ENCODE results near the gene PARD3B. TPM values are rescaled to one million over a fixed set of nuclear protein-coding genes. Genes with fewer than 3 reads are reported as not detected.

PARD3B gene
- total RNA-seq, 4 donors from 2014 or later: 27.8 to 39.3 (median 33.7) TPM

GRCh38 chr2:204634564-204634963 lies 89.3 kb downstream of the PARD3B start:
- no peak for TF ChIP-seq CTCF (IDR thresholded peaks at IDR 0.05)
- no peak for ATAC-seq (ENCODE audit: low FRiP score)
- no peak for DNase-seq (ENCODE audit: low spot score)

- no peak for DNase-seq (ENCODE audit: low spot score)
Observed at GRCh38 chr2:204635478-204635877, 90.2 kb downstream of the PARD3B start.

GRCh38 chr2:204638471-204639194 lies 93.4 kb downstream of the PARD3B start:
- no peak for TF ChIP-seq CTCF (IDR thresholded peaks at IDR 0.05)
- DNase-seq (ENCODE audit: low spot score): no peak
- no peak for ATAC-seq (ENCODE audit: low FRiP score)

More at GRCh38 chr2:204635478-204635877, 90.2 kb downstream of the PARD3B start:
- no peak for TF ChIP-seq CTCF (IDR thresholded peaks at IDR 0.05)
- ATAC-seq (ENCODE audit: low FRiP score): no peak

GRCh38 chr2:204643326-204643725 lies 98.1 kb downstream of the PARD3B start:
- TF ChIP-seq CTCF (IDR thresholded peaks at IDR 0.05): no peak
- ATAC-seq (ENCODE audit: low FRiP score) (no peak), DNase-seq (ENCODE audit: low spot score) (no peak)

GRCh38 chr2:204645018-204645773 lies 99.9 kb downstream of the PARD3B start:
- TF ChIP-seq CTCF (IDR thresholded peaks at IDR 0.05): no peak
- no peak for DNase-seq (ENCODE audit: low spot score)
- ATAC-seq (ENCODE audit: low FRiP score): peak; percentile 62

GRCh38 chr2:204647626-204648025 lies 102.4 kb downstream of the PARD3B start:
- no peak for ATAC-seq (ENCODE audit: low FRiP score)
- no peak for DNase-seq (ENCODE audit: low spot score)
- no peak for TF ChIP-seq CTCF (IDR thresholded peaks at IDR 0.05)

All from omental fat pad (tissue), 4 donors.